K562 (cell line): ENCODE results near the gene PGPEP1. TPM values are rescaled to one million over a fixed set of nuclear protein-coding genes. Genes with fewer than 3 reads are reported as not detected.

Experiments
- ARID4B ChIP-seq: sonication (generic); formaldehyde crosslinking; IDR thresholded peaks from 2 replicates; pipeline ENCODE4 v1.8.0; 2022; ENCODE audit warnings: mild to moderate bottlenecking, missing genetic modification reagents
- BHLHE40 ChIP-seq: IDR thresholded peaks from 2 replicates; pipeline ENCODE4 v1.6.1; 2011; ENCODE audit warnings: low read length, improper control_type of control experiment
- DLX4 ChIP-seq: fragments of 250-450 bp; sonication (Bioruptor Pico); IDR thresholded peaks from 2 replicates; pipeline ENCODE4 v1.6.1; 2021; ENCODE audit warnings: mild to moderate bottlenecking
- GABPA ChIP-seq: fragments of 200-800 bp; sonication (Bioruptor generic); conservative IDR thresholded peaks from 2 replicates; pipeline ENCODE4 v1.6.1; 2016; ENCODE audit warnings: low read depth, missing genetic modification characterization, missing compliant biosample characterization
- HDAC2 ChIP-seq: fragments of 450-650 bp; IDR thresholded peaks from 2 replicates; pipeline ENCODE4 v1.6.1; 2016; ENCODE audit warnings: mild to moderate bottlenecking
- HES1 ChIP-seq: fragments of 450-650 bp; IDR thresholded peaks from 2 replicates; pipeline ENCODE4 v1.6.1; 2016; ENCODE audit warnings: low read depth, mild to moderate bottlenecking, moderate library complexity
- ID3 ChIP-seq, 2 experiments: fragments of 250-450 bp in 1 of 2; fragments of 450-650 bp in 1 of 2; sonication (Bioruptor Pico) in 1 of 2; IDR thresholded peaks; 2 replicates each; pipeline versions ENCODE4 v1.6.1 to v1.8.0; 2016 to 2021; ENCODE audit warnings: mild to moderate bottlenecking in 2 of 2, moderate library complexity in 2 of 2, missing compliant biosample characterization in 1 of 2, missing genetic modification characterization in 1 of 2
- KAT7 ChIP-seq: sonication (generic); formaldehyde crosslinking; IDR thresholded peaks from 2 replicates; pipeline ENCODE4 v1.8.0; 2022; ENCODE audit warnings: missing genetic modification reagents, mild to moderate bottlenecking, borderline replicate concordance
- L3MBTL2 ChIP-seq: fragments of 450-650 bp; IDR thresholded peaks from 2 replicates; pipeline ENCODE4 v1.6.1; 2016; ENCODE audit warnings: mild to moderate bottlenecking, moderate library complexity
- NFE2L1 ChIP-seq: fragments of 450-650 bp; IDR thresholded peaks from 2 replicates; pipeline ENCODE4 v1.6.1; 2016; ENCODE audit warnings: missing genetic modification characterization, low read depth, mild to moderate bottlenecking, missing compliant biosample characterization, moderate library complexity, borderline replicate concordance
- NR3C1 ChIP-seq: sonication (generic); formaldehyde crosslinking; IDR thresholded peaks from 2 replicates; pipeline ENCODE4 v1.8.1; 2022; ENCODE audit warnings: missing genetic modification reagents
- PRDM10 ChIP-seq: fragments of 450-650 bp; IDR thresholded peaks from 2 replicates; pipeline ENCODE4 v1.6.1; 2018; ENCODE audit not compliant: partially characterized antibody
- RBBP5 ChIP-seq: fragments of 200-600 bp; sonication (generic); IDR thresholded peaks from 2 replicates; pipeline ENCODE4 v1.6.1; 2012; ENCODE audit warnings: borderline replicate concordance, mild to moderate bottlenecking, low read length, control low read depth, inconsistent platforms; ENCODE audit not compliant: insufficient read depth, poor library complexity, severe bottlenecking
- ZNF707 ChIP-seq: fragments of 250-450 bp; sonication (Bioruptor Pico); conservative IDR thresholded peaks from 2 replicates; pipeline ENCODE4 v1.8.0; 2022; ENCODE audit warnings: inconsistent platforms, mild to moderate bottlenecking, moderate library complexity
- polyA plus RNA-seq, 8 experiments: library from polyadenylated mRNA; depleted of rRNA in 4 of 8; stranded (reverse) in 5 of 8; unstranded in 3 of 8; fragments of >200 nt; fragmentation: Nextera tagmentation in 2 of 8; fragmentation: Illumina TruSeq in 1 of 8; extraction: Ambion mirVana in 2 of 8; extraction: Trizol in 1 of 8; gene quantifications; 2 replicates each; pipeline versions ENCODE4 v1.2.1 to v1.2.3, GENCODE V29; 2011 to 2014; ENCODE audit warnings: inconsistent platforms in 1 of 8, missing spikeins in 1 of 8
- total RNA-seq, 7 experiments: library from RNA; depleted of rRNA in 6 of 7; stranded (reverse); fragments of >200 nt in 6 of 7; fragmentation: Illumina TruSeq in 2 of 7; extraction: Trizol in 2 of 7; gene quantifications; 2 replicates each; pipeline versions ENCODE4 v1.2.1 to v1.2.3, GENCODE V29; 2011 to 2021; ENCODE audit warnings: low replicate concordance in 1 of 7
- TF ChIP-seq, protein P1 (sequence below), 3 experiments: IDR thresholded peaks in 2 of 3; conservative IDR thresholded peaks in 1 of 3; 2 replicates each; pipeline ENCODE4 v1.5.1; 2011 to 2012; ENCODE audit warnings: low read length in 3 of 3, mild to moderate bottlenecking in 3 of 3, control low read depth in 2 of 3, improper control_type of control experiment in 1 of 3, inconsistent platforms in 1 of 3, low read depth in 1 of 3, mixed read lengths in 1 of 3, moderate library complexity in 1 of 3; ENCODE audit not compliant: insufficient read depth in 2 of 3

PGPEP1 gene
- total and polyA plus RNA-seq, 9 of the 15 experiments (the other 6 are each of a cell fraction or from before 2014, with no cell fraction given) = 10.0 to 69.6 (median 33.5) TPM

DNA sequence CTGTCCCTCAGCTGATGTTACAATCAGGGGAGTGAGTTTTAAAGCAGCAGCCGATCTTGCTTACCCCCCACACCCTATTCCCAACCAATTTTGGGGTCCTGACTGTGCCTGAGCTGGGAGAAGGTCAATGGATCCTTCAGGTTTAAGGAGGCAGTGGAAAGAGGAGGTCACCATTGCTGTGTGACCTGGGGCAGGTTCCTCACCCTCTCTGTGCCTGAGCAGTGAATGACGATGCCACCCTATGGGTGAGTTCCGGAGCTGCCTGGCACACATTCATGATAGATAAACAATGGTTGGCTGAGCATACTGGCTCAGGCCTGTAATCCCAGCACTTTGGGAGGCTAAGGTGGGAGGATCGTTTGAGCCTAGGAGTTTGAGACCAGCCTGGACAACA, 38.7 kb upstream of the PGPEP1 start (continued):
- TF ChIP-seq RBBP5 (no peak), NR3C1 (CRISPR knock-in tag) (no peak), L3MBTL2 (no peak), HDAC2 (peak; percentile 85), GABPA (tag) (no peak), DLX4 (no peak), KAT7 (CRISPR knock-in tag) (0 out of 2 replicates have a peak, but pooled peaks have one; percentile 46), NFE2L1 (tag) (no peak), PRDM10 (no peak), ID3 (CRISPR knock-in tag; IDR thresholded peaks at IDR 0.05) (no peak), ID3 (tag; IDR thresholded peaks at IDR 0.05) (0 out of 2 replicates have a peak, but pooled peaks have one; percentile 17), ARID4B (0 out of 2 replicates have a peak, but pooled peaks have one; percentile 23), ZNF707 (CRISPR knock-in tag) (no peak), BHLHE40 (no peak), HES1 (no peak)
- TF ChIP-seq, protein P1, sequence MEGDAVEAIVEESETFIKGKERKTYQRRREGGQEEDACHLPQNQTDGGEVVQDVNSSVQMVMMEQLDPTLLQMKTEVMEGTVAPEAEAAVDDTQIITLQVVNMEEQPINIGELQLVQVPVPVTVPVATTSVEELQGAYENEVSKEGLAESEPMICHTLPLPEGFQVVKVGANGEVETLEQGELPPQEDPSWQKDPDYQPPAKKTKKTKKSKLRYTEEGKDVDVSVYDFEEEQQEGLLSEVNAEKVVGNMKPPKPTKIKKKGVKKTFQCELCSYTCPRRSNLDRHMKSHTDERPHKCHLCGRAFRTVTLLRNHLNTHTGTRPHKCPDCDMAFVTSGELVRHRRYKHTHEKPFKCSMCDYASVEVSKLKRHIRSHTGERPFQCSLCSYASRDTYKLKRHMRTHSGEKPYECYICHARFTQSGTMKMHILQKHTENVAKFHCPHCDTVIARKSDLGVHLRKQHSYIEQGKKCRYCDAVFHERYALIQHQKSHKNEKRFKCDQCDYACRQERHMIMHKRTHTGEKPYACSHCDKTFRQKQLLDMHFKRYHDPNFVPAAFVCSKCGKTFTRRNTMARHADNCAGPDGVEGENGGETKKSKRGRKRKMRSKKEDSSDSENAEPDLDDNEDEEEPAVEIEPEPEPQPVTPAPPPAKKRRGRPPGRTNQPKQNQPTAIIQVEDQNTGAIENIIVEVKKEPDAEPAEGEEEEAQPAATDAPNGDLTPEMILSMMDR (IDR thresholded peaks at IDR 0.05 in 2 of 3, conservative IDR thresholded peaks at IDR 0.05 in 1 of 3; ENCODE audit: insufficient read depth in 2 of 3, low read depth in 1 of 3, low read length in 3 of 3) = no peak
